ENCODE measurements around the gene CXCL12. TPM values are rescaled to one million over a fixed set of nuclear protein-coding genes. Genes with fewer than 3 reads are reported as not detected.

The CXCL12 gene
- polyA plus RNA-seq, 4 donors = 0.67 to 53.5 (median 20.7) TPM

GRCh38 chr10:44335330-44336021 lies 49.4 kb downstream of the CXCL12 start:
- DNase-seq (no peak), FAIRE-seq (no peak)
- Histone ChIP-seq H3K27ac (ENCODE audit: low read depth in 1 of 3, low read length in 2 of 3) (no peak overlapping the region), H3K4me3 (ENCODE audit: low read depth in 1 of 3, low read length in 3 of 3) (no peak overlapping the region), H3K36me3 (ENCODE audit: control insufficient read depth in 3 of 3, insufficient read depth in 2 of 3, low read depth in 1 of 3, low read length in 3 of 3) (no peaks in the 10 kb centered on the region), H3K4me1 (ENCODE audit: control insufficient read depth in 3 of 3, insufficient read depth in 2 of 3, low read depth in 1 of 3, low read length in 2 of 3) (no peaks in the 10 kb centered on the region), H3K27me3 (ENCODE audit: control insufficient read depth in 3 of 3, insufficient read depth in 3 of 3, low read length in 3 of 3) (peaks cover 0 to 4% (median 3%) of the 10 kb centered on the region in 3 donors), H3K9me3 (ENCODE audit: control insufficient read depth in 2 of 2, insufficient read depth in 1 of 2, low read depth in 1 of 2, low read length in 1 of 2) (no peaks in the 10 kb centered on the region)
- 66 to 77% (median 76%) methylated on average over 9 of the region's 9 CpGs for WGBS, 3 donors

GRCh38 chr10:44334621-44335184 lies 50.2 kb downstream of the CXCL12 start:
- FAIRE-seq = no peak
- no peak for DNase-seq
- WGBS, 3 donors = 73 to 89% (median 77%) methylated on average over 4 of the region's 4 CpGs

DNA sequence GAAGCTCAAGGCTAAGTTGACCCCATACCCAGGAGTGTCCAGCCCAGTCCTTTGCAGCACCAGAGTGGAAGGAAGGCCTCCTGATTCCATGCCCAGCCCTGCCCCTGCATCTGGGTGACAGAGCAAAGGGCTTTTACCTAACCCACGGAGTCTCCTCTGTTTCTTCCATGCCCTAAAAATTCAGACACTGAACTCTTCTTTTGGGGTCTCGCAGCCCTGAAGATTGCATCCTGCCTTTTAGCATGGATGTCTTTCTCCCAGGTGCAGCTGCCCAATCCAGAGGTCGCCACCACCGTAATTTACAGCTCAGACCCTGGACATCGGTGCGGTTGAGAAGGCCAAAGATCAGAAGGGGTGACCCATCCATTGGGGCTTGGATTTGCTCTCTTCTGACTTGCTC lies 50.8 kb downstream of the CXCL12 start:
- H3K9me3 ChIP-seq (ENCODE audit: control insufficient read depth in 2 of 2, insufficient read depth in 1 of 2, low read depth in 1 of 2, low read length in 1 of 2) = no peaks in the 10 kb centered on the region
- H3K27ac ChIP-seq (ENCODE audit: low read depth in 1 of 3, low read length in 2 of 3) = no peak overlapping the region
- 83 to 91% (median 90%) methylated on average over 6 of the region's 6 CpGs for WGBS, 3 donors
- FAIRE-seq (no peak), DNase-seq (no peak)
- H3K4me3 ChIP-seq (ENCODE audit: low read depth in 1 of 3, low read length in 3 of 3) = no peak overlapping the region
- no peaks in the 10 kb centered on the region for H3K36me3 ChIP-seq (ENCODE audit: control insufficient read depth in 3 of 3, insufficient read depth in 2 of 3, low read depth in 1 of 3, low read length in 3 of 3)
- peaks cover 0 to 4% (median 3%) of the 10 kb centered on the region in 3 donors for H3K27me3 ChIP-seq (ENCODE audit: control insufficient read depth in 3 of 3, insufficient read depth in 3 of 3, low read length in 3 of 3)
- H3K4me1 ChIP-seq (ENCODE audit: control insufficient read depth in 3 of 3, insufficient read depth in 2 of 3, low read depth in 1 of 3, low read length in 2 of 3) = no peaks in the 10 kb centered on the region

More at GRCh38 chr10:44334621-44335184, 50.2 kb downstream of the CXCL12 start:
- H3K36me3 ChIP-seq (ENCODE audit: control insufficient read depth in 3 of 3, insufficient read depth in 2 of 3, low read depth in 1 of 3, low read length in 3 of 3) = no peaks in the 10 kb centered on the region
- H3K4me1 ChIP-seq (ENCODE audit: control insufficient read depth in 3 of 3, insufficient read depth in 2 of 3, low read depth in 1 of 3, low read length in 2 of 3) = no peaks in the 10 kb centered on the region
- no peaks in the 10 kb centered on the region for H3K9me3 ChIP-seq (ENCODE audit: control insufficient read depth in 2 of 2, insufficient read depth in 1 of 2, low read depth in 1 of 2, low read length in 1 of 2)
- H3K27me3 ChIP-seq (ENCODE audit: control insufficient read depth in 3 of 3, insufficient read depth in 3 of 3, low read length in 3 of 3) = peaks cover 0 to 4% (median 3%) of the 10 kb centered on the region in 3 donors
- no peak overlapping the region for H3K27ac ChIP-seq (ENCODE audit: low read depth in 1 of 3, low read length in 2 of 3)
- H3K4me3 ChIP-seq (ENCODE audit: low read depth in 1 of 3, low read length in 3 of 3) = no peak overlapping the region

GRCh38 chr10:44333511-44333910 lies 51.4 kb downstream of the CXCL12 start:
- H3K36me3 ChIP-seq (ENCODE audit: control insufficient read depth in 3 of 3, insufficient read depth in 2 of 3, low read depth in 1 of 3, low read length in 3 of 3) = no peaks in the 10 kb centered on the region
- H3K4me1 ChIP-seq (ENCODE audit: control insufficient read depth in 3 of 3, insufficient read depth in 2 of 3, low read depth in 1 of 3, low read length in 2 of 3) = no peaks in the 10 kb centered on the region
- DNase-seq = no peak
- H3K27ac ChIP-seq (ENCODE audit: low read depth in 1 of 3, low read length in 2 of 3) = no peak overlapping the region
- H3K4me3 ChIP-seq (ENCODE audit: low read depth in 1 of 3, low read length in 3 of 3) = no peak overlapping the region
- FAIRE-seq = no peak
- 93 to 95% (median 94%) methylated on average over 10 of the region's 10 CpGs for WGBS, 3 donors
- H3K27me3 ChIP-seq (ENCODE audit: control insufficient read depth in 3 of 3, insufficient read depth in 3 of 3, low read length in 3 of 3) = peaks cover 0 to 4% (median 3%) of the 10 kb centered on the region in 3 donors
- H3K9me3 ChIP-seq (ENCODE audit: control insufficient read depth in 2 of 2, insufficient read depth in 1 of 2, low read depth in 1 of 2, low read length in 1 of 2) = no peaks in the 10 kb centered on the region

DNA sequence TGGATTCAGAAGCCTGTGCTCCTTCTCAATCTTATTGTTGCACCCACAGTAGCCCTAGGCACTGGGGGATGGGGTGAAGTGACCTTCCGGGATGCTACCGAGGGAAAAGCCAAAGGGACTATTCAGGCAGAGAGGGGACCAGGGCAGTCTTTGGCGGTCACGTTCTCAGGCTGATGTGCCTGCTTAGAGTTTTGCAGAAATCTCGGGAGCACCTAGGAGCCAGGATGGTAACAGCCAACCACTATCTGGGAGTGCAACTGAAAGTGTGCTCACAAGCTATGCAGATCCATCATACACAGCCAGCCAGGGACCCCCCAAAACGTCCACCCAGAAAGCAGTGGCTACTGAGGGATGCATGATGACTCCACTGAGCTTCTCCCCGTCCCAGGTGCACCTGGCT lies 52.4 kb downstream of the CXCL12 start:
- peaks cover 0 to 4% (median 3%) of the 10 kb centered on the region in 3 donors for H3K27me3 ChIP-seq (ENCODE audit: control insufficient read depth in 3 of 3, insufficient read depth in 3 of 3, low read length in 3 of 3)
- H3K4me1 ChIP-seq (ENCODE audit: control insufficient read depth in 3 of 3, insufficient read depth in 2 of 3, low read depth in 1 of 3, low read length in 2 of 3) = no peaks in the 10 kb centered on the region
- no peak overlapping the region for H3K4me3 ChIP-seq (ENCODE audit: low read depth in 1 of 3, low read length in 3 of 3)
- DNase-seq (no peak), FAIRE-seq (no peak)
- no peak overlapping the region for H3K27ac ChIP-seq (ENCODE audit: low read depth in 1 of 3, low read length in 2 of 3)
- H3K9me3 ChIP-seq (ENCODE audit: control insufficient read depth in 2 of 2, insufficient read depth in 1 of 2, low read depth in 1 of 2, low read length in 1 of 2) = no peaks in the 10 kb centered on the region
- no peaks in the 10 kb centered on the region for H3K36me3 ChIP-seq (ENCODE audit: control insufficient read depth in 3 of 3, insufficient read depth in 2 of 3, low read depth in 1 of 3, low read length in 3 of 3)
- WGBS, 3 donors = 63 to 74% (median 72%) methylated on average over 7 of the region's 7 CpGs

- DNase-seq (no peak), FAIRE-seq (no peak)
- H3K36me3 ChIP-seq (ENCODE audit: control insufficient read depth in 3 of 3, insufficient read depth in 2 of 3, low read depth in 1 of 3, low read length in 3 of 3) = no peaks in the 10 kb centered on the region
- H3K4me1 ChIP-seq (ENCODE audit: control insufficient read depth in 3 of 3, insufficient read depth in 2 of 3, low read depth in 1 of 3, low read length in 2 of 3) = peaks cover 0 to 2% (median 0%) of the 10 kb centered on the region in 3 donors
- H3K27me3 ChIP-seq (ENCODE audit: control insufficient read depth in 3 of 3, insufficient read depth in 3 of 3, low read length in 3 of 3) = peaks cover 0 to 4% (median 3%) of the 10 kb centered on the region in 3 donors
- no peaks in the 10 kb centered on the region for H3K9me3 ChIP-seq (ENCODE audit: control insufficient read depth in 2 of 2, insufficient read depth in 1 of 2, low read depth in 1 of 2, low read length in 1 of 2)
- H3K27ac ChIP-seq (ENCODE audit: low read depth in 1 of 3, low read length in 2 of 3) = no peak overlapping the region
- H3K4me3 ChIP-seq (ENCODE audit: low read depth in 1 of 3, low read length in 3 of 3) = no peak overlapping the region
Observed at GRCh38 chr10:44330431-44330830, 54.5 kb downstream of the CXCL12 start.

DNA sequence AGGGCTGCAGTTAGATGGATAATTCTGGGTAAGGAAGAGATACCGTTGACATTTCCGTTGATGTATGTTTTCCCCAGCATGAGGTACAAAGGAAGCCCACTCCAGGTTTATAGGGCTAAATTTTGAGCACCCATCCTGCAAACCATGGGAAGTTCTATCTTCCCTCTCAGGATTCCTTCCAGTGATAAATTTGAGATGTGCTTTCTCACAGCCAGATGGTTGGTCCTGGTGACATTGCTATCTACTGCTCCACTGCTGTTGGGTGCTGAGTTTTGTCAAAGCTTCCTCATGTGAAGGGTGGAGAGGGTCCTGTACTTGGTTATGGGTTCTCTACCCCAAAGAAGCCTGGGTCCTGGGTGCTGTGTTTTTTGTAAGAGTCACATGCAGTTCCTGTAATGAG lies 57.4 kb downstream of the CXCL12 start:
- no peaks in the 10 kb centered on the region for H3K9me3 ChIP-seq (ENCODE audit: control insufficient read depth in 2 of 2, insufficient read depth in 1 of 2, low read depth in 1 of 2, low read length in 1 of 2)
- peaks cover 0 to 2% (median under 1%) of the 10 kb centered on the region in 3 donors for H3K27me3 ChIP-seq (ENCODE audit: control insufficient read depth in 3 of 3, insufficient read depth in 3 of 3, low read length in 3 of 3)
- DNase-seq = no peak
- no peak overlapping the region for H3K4me3 ChIP-seq (ENCODE audit: low read depth in 1 of 3, low read length in 3 of 3)
- no peak for FAIRE-seq
- WGBS, 3 donors = 98 to 100% (median 98%) methylated on average over 2 of the region's 2 CpGs
- H3K4me1 ChIP-seq (ENCODE audit: control insufficient read depth in 3 of 3, insufficient read depth in 2 of 3, low read depth in 1 of 3, low read length in 2 of 3) = peaks cover 0 to 9% (median 0%) of the 10 kb centered on the region in 3 donors
- H3K36me3 ChIP-seq (ENCODE audit: control insufficient read depth in 3 of 3, insufficient read depth in 2 of 3, low read depth in 1 of 3, low read length in 3 of 3) = no peaks in the 10 kb centered on the region
- no peak overlapping the region for H3K27ac ChIP-seq (ENCODE audit: low read depth in 1 of 3, low read length in 2 of 3)

Measured in small intestine (tissue), 7 donors.